ENCODE results near the gene ROBO3.

DNA sequence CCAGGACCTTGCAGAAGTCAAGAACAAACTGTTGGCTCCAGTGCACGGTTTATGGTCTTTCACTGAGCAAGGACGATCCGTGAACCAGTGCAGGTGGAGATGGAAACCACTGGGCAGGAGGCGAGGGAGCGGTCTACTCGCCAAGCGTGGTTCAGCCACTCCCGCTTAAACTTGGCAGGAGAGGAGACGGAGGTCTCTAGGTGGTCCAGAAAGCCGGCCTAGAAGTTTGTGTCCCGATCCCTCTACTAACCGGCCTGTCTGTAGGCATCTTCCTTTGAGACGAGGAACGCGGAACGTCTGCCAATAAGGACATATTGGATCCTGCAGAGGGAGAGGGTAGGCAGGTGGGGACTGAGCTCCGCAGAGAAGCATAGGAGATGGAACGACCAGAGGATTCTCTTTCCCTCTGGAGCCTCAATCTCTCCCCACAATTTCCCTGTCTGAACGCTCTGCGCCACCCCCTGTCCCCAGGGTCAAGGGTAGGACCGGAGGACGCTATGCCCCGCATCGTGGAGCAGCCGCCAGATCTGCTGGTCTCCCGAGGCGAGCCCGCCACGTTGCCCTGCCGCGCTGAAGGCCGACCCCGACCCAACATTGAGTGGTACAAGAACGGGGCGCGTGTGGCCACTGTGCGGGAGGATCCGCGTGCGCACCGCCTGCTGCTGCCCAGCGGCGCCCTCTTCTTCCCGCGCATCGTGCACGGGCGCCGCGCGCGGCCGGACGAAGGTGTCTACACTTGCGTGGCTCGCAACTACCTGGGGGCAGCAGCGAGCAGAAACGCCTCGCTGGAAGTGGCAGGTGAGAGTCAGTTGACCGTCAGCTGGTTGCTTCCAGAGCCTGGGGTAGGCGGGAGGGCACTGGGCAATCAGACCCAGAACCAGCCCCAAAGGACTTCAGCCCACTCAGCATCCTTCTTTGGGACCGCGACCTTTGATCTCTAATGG, 3.4 kb downstream of the ROBO3 start:
- no peak for TF ChIP-seq POLR2AphosphoS5 (IDR thresholded peaks at IDR 0.05)
- TF ChIP-seq, protein P1, sequence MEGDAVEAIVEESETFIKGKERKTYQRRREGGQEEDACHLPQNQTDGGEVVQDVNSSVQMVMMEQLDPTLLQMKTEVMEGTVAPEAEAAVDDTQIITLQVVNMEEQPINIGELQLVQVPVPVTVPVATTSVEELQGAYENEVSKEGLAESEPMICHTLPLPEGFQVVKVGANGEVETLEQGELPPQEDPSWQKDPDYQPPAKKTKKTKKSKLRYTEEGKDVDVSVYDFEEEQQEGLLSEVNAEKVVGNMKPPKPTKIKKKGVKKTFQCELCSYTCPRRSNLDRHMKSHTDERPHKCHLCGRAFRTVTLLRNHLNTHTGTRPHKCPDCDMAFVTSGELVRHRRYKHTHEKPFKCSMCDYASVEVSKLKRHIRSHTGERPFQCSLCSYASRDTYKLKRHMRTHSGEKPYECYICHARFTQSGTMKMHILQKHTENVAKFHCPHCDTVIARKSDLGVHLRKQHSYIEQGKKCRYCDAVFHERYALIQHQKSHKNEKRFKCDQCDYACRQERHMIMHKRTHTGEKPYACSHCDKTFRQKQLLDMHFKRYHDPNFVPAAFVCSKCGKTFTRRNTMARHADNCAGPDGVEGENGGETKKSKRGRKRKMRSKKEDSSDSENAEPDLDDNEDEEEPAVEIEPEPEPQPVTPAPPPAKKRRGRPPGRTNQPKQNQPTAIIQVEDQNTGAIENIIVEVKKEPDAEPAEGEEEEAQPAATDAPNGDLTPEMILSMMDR (IDR thresholded peaks at IDR 0.05) = no peak
- no peak for TF ChIP-seq EP300 (IDR thresholded peaks at IDR 0.05; ENCODE audit: low read depth)
- no peak for TF ChIP-seq POLR2A (IDR thresholded peaks at IDR 0.05)

Measured in transverse colon (tissue), 4 donors.